ENCODE data around the gene MYO1D. TPM values are rescaled to one million over a fixed set of nuclear protein-coding genes. Genes with fewer than 3 reads are reported as not detected.

MYO1D gene
- total RNA-seq, 4 donors from 2014 or later = 60.4 to 89.0 (median 82.5) TPM

DNA sequence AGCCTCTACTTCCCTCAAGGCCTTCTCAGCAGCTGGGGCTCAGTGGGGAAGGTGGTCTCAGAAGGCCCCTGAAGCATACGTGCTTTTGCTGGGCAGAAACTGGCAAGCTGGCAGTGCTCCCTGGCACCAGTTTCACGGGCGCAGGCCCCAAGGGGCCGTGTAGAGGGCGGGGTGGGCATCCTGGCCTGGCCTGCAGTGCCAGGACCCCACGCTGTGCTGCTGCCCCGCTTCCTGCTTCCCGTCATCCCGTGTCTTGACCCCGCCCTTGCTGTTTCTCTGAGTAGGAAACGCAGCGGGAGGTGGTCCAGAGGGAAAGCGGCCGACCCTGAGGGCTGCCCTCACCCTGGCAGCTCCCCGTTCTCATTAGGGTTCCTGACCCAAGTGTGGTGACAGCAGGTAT is 383.4 kb downstream of the MYO1D start:
- no peak for DNase-seq (ENCODE audit: low spot score in 2 of 2)
- WGBS, 2 donors = 82 to 93% methylated on average over 12 to 15 of the region's 15 CpGs
- no peak overlapping the region for H3K4me3 ChIP-seq (ENCODE audit: low read depth, poor library complexity, severe bottlenecking)
- intact Hi-C loops (cut with DNase I; ENCODE audit: low total_unique reads) = no loop called here
- TF ChIP-seq, protein P1, sequence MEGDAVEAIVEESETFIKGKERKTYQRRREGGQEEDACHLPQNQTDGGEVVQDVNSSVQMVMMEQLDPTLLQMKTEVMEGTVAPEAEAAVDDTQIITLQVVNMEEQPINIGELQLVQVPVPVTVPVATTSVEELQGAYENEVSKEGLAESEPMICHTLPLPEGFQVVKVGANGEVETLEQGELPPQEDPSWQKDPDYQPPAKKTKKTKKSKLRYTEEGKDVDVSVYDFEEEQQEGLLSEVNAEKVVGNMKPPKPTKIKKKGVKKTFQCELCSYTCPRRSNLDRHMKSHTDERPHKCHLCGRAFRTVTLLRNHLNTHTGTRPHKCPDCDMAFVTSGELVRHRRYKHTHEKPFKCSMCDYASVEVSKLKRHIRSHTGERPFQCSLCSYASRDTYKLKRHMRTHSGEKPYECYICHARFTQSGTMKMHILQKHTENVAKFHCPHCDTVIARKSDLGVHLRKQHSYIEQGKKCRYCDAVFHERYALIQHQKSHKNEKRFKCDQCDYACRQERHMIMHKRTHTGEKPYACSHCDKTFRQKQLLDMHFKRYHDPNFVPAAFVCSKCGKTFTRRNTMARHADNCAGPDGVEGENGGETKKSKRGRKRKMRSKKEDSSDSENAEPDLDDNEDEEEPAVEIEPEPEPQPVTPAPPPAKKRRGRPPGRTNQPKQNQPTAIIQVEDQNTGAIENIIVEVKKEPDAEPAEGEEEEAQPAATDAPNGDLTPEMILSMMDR (IDR thresholded peaks at IDR 0.05) = no peak
- no peak for TF ChIP-seq POLR2A (IDR thresholded peaks at IDR 0.05)

- 89 to 95% methylated on average over 7 of the region's 7 CpGs for WGBS, 2 donors
- no peak for DNase-seq (ENCODE audit: low spot score in 2 of 2)
- TF ChIP-seq, protein P1 (IDR thresholded peaks at IDR 0.05) = no peak
- no peak for TF ChIP-seq POLR2A (IDR thresholded peaks at IDR 0.05)
- H3K4me3 ChIP-seq (ENCODE audit: low read depth, poor library complexity, severe bottlenecking) = no peak overlapping the region
- intact Hi-C loops (cut with DNase I; ENCODE audit: low total_unique reads) = no loop called here
Observed at GRCh38 chr17:32492648-32493289, 384.2 kb downstream of the MYO1D start.

DNA sequence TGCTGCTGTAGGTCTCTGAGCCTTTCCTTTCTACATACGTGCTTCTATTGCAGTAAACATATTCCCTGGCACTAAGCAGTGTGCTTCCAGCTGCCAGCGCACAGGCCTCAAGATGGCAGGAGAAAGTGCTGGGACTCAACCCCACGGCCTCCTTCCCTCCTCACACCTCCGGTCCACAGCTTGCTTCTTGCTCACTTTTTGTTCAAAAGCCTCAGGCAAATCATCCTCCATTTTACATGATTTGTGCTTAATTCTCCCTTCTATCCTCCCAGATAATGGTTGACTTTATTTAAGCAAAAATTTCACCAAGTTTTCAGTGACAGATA is 384.7 kb downstream of the MYO1D start:
- TF ChIP-seq, protein P1 (IDR thresholded peaks at IDR 0.05) = no peak
- no peak for TF ChIP-seq POLR2A (IDR thresholded peaks at IDR 0.05)
- no peak for DNase-seq (ENCODE audit: low spot score in 2 of 2)
- intact Hi-C loops (cut with DNase I; ENCODE audit: low total_unique reads) = no loop called here
- WGBS, 2 donors = 76 to 80% methylated on average over 4 of the region's 4 CpGs
- no peak overlapping the region for H3K4me3 ChIP-seq (ENCODE audit: low read depth, poor library complexity, severe bottlenecking)

GRCh38 chr17:32491371-32492263 is 385.3 kb downstream of the MYO1D start:
- 80 to 85% methylated on average over 17 to 18 of the region's 21 CpGs for WGBS, 2 donors
- DNase-seq (ENCODE audit: low spot score in 2 of 2) = no peak
- no peak overlapping the region for H3K4me3 ChIP-seq (ENCODE audit: low read depth, poor library complexity, severe bottlenecking)
- intact Hi-C loops (cut with DNase I; ENCODE audit: low total_unique reads) = no loop called here
- no peak for TF ChIP-seq POLR2A (IDR thresholded peaks at IDR 0.05)
- TF ChIP-seq, protein P1 (IDR thresholded peaks at IDR 0.05) = no peak

DNA sequence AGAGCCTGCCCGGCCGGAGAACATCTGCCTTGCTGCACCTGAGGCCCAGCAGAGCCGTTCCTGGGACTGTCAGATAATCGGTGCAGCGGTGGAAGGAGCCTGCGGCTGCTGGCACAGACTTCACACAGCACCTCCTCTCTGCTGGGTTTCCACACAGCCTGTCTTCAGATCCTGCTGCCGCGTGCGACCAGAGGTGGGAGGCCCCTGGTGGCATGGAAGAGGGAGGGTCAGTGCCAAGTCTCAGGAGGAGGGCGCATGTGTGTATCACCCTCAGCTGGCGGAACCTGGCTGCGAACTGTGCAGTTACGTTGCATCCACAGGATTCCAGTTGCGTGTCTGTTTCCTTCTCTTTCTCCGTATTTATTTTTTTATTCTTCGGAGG is 386.8 kb downstream of the MYO1D start:
- no peak overlapping the region for H3K4me3 ChIP-seq (ENCODE audit: low read depth, poor library complexity, severe bottlenecking)
- TF ChIP-seq, protein P1 (IDR thresholded peaks at IDR 0.05) = no peak
- no peak for TF ChIP-seq POLR2A (IDR thresholded peaks at IDR 0.05)
- intact Hi-C loops (cut with DNase I; ENCODE audit: low total_unique reads) = no loop called here
- DNase-seq (ENCODE audit: low spot score in 2 of 2) = no peak
- WGBS, 2 donors = 66 to 67% methylated on average over 16 of the region's 16 CpGs
